Calu3 (cell line): ENCODE data around the gene CEACAM16. TPM values are rescaled to one million over a fixed set of nuclear protein-coding genes. Genes with fewer than 3 reads are reported as not detected.

Experiments
- BruUV-seq: library from RNA; stranded (reverse); fragments of 400-500 nt; replicated peaks from 2 replicates; lab custom pipeline; 2021; lab: Mats Ljungman, UMichigan
- CTCF ChIA-PET: fragments of 300-600 bp; sonication (Branson Sonifier 250); formaldehyde crosslinking; loops from one replicate; lab custom pipeline; 2022; ENCODE audit warnings: antibody characterized with exemption; lab: Charles Lee
- DNase-seq: peaks from one replicate; pipeline ENCODE4 v3.0.0; 2022
- H3K27ac Mint-ChIP-seq: one replicate; pipeline ENCODE4 v1.8.0; 2022; ENCODE audit warnings: mixed read lengths; ENCODE audit not compliant: unreplicated experiment
- H3K27me3 Mint-ChIP-seq: one replicate; pipeline ENCODE4 v1.8.0; 2022; ENCODE audit warnings: mixed read lengths; ENCODE audit not compliant: unreplicated experiment
- H3K36me3 Mint-ChIP-seq: one replicate; pipeline ENCODE4 v1.8.0; 2022; ENCODE audit warnings: mild to moderate bottlenecking, moderate library complexity, mixed read lengths; ENCODE audit not compliant: insufficient read depth, unreplicated experiment
- H3K4me1 Mint-ChIP-seq: one replicate; pipeline ENCODE4 v1.8.0; 2022; ENCODE audit warnings: mild to moderate bottlenecking, low read depth, mixed read lengths; ENCODE audit not compliant: unreplicated experiment
- H3K4me3 Mint-ChIP-seq: one replicate; pipeline ENCODE4 v1.8.0; 2022; ENCODE audit warnings: mild to moderate bottlenecking, low read depth, moderate library complexity, mixed read lengths; ENCODE audit not compliant: unreplicated experiment
- H3K9me3 Mint-ChIP-seq: one replicate; pipeline ENCODE4 v1.8.0; 2022; ENCODE audit warnings: low read depth, mixed read lengths; ENCODE audit not compliant: unreplicated experiment
- CTCF ChIP-seq: fragments of 200-600 bp; IDR thresholded peaks from one replicate; pipeline ENCODE4 v1.8.0; 2022; ENCODE audit warnings: antibody characterized with exemption; ENCODE audit not compliant: unreplicated experiment
- intact Hi-C: fragments of 100-400 bp; cut with micrococcal nuclease; formaldehyde crosslinking; loops from one replicate; pipeline ENCODE4 v1.10.0; 2022; ENCODE audit not compliant: unreplicated experiment
- microRNA-seq: library from miRNA; unstranded; fragments of <30 nt; microRNA quantifications from one replicate; pipeline ENCODE4 v1.2.0, GENCODE V29; 2022
- total RNA-seq: library from RNA; stranded (reverse); gene quantifications from 2 replicates; pipeline ENCODE4 v1.2.3, GENCODE V29; 2022

Gene CEACAM16
- total RNA-seq, 1 experiment from 2014 or later, result 0.38 TPM

GRCh38 chr19:44759083-44759804 lies 60.3 kb downstream of the CEACAM16 start:
- intact Hi-C loops, result no loop called here
- H3K4me1 Mint-ChIP-seq, result peaks cover 19% of the 10 kb centered on the region
- TF ChIP-seq CTCF, result no peak
- H3K27me3 Mint-ChIP-seq, result no peaks in the 10 kb centered on the region
- no peak overlapping the region for H3K27ac Mint-ChIP-seq
- CTCF ChIA-PET, result no interaction called here
- no peaks in the 10 kb centered on the region for H3K9me3 Mint-ChIP-seq
- H3K4me3 Mint-ChIP-seq, result no peak overlapping the region
- H3K36me3 Mint-ChIP-seq, result peaks cover 54% of the 10 kb centered on the region
- no peak for DNase-seq
- no TSS peak for BruUV-seq

Small RNAs within 50 kb of the gene (microRNA-seq; reads per million reads assigned to microRNA genes)
- gene MIR4531 (not detected), gene MIR8085 (not detected)

Other genes starting within 250 kb of the CEACAM16 start
- 12.7 TPM in 2 replicates for gene ZNF180, start 198.6 kb upstream of the CEACAM16 start, total RNA-seq
- 0.17 and 0.28 TPM in 2 replicates for gene CEACAM20, start 169.5 kb upstream of the CEACAM16 start, total RNA-seq
- gene IGSF23, start 85.6 kb upstream of the CEACAM16 start, total RNA-seq, result not detected in 2 replicates
- gene PVR, start 55.2 kb upstream of the CEACAM16 start, total RNA-seq, result 176 and 215 TPM in 2 replicates
- gene CEACAM19, start 27.7 kb upstream of the CEACAM16 start, total RNA-seq, result 66.2 and 67.8 TPM in 2 replicates
- 37.7 and 41.5 TPM in 2 replicates for gene BCL3, start 49.6 kb downstream of the CEACAM16 start, total RNA-seq
- gene CBLC, start 78.7 kb downstream of the CEACAM16 start, total RNA-seq, result 54.3 and 63.1 TPM in 2 replicates
- 30.0 and 31.2 TPM in 2 replicates for gene BCAM, start 110.0 kb downstream of the CEACAM16 start, total RNA-seq
- 137 and 174 TPM in 2 replicates for gene NECTIN2, start 147.1 kb downstream of the CEACAM16 start, total RNA-seq
- gene TOMM40, start 192.1 kb downstream of the CEACAM16 start, total RNA-seq, result 152 and 162 TPM in 2 replicates
- 1.1 and 4.1 TPM in 2 replicates for gene APOE, start 206.6 kb downstream of the CEACAM16 start, total RNA-seq
- 4.7 and 5.0 TPM in 2 replicates for gene APOC1, start 215.5 kb downstream of the CEACAM16 start, total RNA-seq
- gene APOC4, start 243.1 kb downstream of the CEACAM16 start, total RNA-seq, result not detected in 2 replicates
- gene APOC2, start 246.9 kb downstream of the CEACAM16 start, total RNA-seq, result not detected in 2 replicates